Stimulated activated CD4-positive, alpha-beta T cell treated with anti-CD3 and anti-CD28 coated beads, TNF-alpha, amount 100 ng/mL, for 48 hours (primary cell): ENCODE measurements around the gene KCNMB2.
"Not testable (repeated sequence)": the region's sequence is repeated elsewhere in the genome, so short reads cannot be mapped to it uniquely, and the experiment has no call there.

ENCODE experiments used
- DNase-seq, 3 donors: peaks; one replicate each; pipeline ENCODE4 v3.0.0-alpha.2; 2020; ENCODE audit warnings: low read depth in 3 of 3

Gene KCNMB2

DNA sequence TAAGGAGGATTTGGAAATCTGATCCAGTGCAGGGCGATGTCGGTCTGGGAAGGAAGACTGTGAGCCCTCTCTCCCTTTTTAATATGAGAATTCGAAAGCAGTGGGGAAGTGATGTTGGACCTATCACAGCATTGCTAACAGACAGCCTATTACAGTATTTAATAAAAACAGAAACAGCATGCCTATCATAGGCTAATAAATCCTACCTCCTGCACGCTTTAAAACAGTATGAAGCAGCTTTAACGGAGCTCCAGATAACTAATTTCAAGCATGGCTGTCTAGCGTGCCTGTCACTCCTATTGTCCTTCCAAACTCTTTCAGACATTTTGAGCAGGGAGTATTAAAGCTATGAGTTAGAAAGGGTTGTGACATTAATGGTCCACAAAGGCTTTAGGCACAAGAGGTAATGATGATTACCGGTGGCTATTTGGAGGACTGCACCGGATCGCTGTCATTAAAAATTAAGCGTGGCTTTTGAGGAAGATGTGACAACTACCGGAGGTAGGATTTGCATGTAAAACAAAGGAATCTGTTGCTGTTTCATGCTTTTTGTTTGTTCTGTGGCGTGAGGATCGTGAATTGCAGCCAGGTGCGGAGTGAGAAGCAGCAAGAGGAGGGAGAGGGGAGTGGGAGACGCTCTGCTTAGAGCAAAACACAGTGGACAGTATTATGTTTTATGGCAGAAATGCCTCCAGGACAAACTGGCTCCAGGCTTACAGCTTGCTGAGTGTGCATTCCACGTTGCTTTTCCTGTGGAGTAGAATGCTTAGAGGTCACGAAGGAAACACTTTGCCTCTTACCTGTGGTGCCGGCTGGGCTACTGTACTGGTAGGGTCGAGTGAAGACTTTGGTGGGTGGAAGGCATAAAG, at the start of gene KCNMB2:
KCNMB2 (plus strand) TSS at position 226 of the 869 bp plus-strand sequence.
- no peak for DNase-seq

DNA sequence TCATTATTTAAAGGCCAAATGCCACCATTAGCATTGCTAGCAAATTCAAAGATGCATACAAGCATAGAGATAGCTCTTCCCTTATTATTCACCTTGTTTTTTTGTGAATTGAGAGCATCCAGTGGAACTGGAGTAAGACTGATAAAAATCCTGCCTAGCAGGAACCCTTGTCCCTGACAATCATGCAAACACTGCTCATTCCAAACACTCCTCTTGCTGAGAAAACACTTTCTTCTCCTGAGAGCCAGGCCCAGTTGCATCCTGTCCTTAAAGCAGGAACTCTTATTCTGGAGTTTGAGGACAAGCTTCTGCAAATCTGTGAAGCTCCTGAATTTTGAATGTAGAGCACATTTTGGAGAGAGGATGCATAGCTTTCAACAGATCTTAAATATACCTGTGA, 49.3 kb upstream of the KCNMB2 start:
- DNase-seq, result no peak

DNA sequence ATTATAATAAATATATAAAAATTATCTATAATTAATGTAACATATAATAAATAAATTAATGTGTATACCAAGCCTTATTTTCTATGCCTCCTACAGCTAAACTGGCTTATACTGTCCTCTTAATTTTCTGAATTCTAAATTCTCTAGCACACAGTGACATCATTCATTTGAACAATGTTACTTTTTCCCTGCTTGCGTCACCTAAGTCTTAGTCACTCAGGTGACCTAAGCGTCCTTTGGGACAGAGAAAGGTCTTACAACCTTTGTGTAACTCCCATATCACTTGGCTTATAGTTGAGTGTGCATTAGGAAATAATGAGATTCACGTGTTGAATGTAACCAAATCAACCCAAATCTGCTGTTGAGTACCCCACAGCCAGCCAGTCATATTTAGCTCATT, 48.5 kb upstream of the KCNMB2 start:
- DNase-seq, result no peak

DNA sequence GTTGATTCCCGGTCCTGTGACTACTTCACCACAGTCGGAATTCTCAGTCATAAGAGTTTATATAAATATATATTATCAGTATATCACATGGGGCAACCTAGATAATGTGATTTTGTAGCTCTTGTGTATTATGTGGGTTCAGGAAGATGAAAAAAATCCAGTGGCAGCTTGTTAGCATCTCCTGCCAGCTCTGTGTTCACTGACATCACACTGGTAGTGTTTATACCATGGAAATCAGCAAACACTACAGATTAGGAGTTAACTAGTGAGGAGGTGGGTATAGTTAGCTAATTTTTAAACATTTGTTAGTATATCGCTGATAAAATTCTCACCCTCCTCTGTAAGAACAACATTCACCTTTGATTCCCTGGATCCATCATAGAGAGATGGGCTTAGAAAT, 44.5 kb upstream of the KCNMB2 start:
- DNase-seq, result no peak

DNA sequence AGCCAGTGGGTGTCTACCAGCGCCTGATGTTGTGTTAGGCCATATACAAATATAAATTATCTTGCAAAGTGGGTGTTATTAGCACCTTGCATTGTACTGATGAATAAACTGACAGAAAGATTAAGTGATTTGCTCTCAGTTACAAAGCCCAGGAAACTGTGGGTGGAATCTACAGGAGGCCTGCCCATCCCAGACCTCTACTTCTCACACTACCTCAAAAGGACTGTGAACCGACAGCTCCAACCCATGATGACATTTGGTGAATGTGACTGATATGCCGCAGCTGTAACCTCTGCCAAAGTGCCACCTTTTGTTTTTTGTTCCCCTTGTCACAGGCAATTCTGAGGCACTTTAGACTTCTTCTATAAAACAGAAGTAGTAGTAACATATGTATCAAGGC, 43.7 kb upstream of the KCNMB2 start:
- DNase-seq, result no peak

DNA sequence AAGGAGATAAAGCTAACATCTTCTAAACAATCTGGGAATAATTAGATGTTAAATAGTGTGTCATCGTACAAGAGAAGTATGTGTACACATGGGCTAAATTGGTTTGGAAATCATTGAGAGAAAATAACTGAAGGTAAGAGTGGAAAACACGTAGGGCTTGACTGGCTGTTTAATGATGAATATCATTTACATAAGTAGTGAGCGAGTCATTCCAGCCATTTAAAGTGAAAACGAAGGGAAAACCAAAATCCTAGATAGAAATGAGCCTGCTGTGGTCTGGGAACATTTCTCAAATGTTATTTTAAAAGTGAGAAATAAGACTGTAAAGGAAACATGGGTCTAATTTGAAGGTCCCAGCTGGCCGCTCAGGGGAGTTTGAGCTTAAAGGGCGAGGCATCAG, 41.9 kb upstream of the KCNMB2 start:
- DNase-seq, result no peak

DNA sequence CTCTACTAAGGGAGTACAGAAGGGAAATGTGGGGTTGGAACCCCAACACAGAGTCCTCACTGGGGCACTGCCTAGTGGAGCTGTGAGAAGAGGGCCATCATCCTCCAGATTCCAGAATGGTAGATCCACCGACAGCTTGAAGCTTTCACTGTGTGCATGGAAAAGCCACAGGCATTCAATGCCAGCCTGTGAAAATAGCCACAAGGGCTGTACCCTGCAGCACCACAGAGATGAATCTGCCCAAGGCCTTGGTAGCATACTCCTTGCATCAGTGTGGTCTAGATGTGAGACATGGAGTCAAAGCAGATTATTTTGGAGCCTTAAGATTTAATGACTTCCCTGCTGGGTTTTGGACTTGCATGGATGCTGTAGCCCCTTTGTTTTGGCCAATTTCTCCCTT, 39.3 kb upstream of the KCNMB2 start:
- DNase-seq, result no peak

DNA sequence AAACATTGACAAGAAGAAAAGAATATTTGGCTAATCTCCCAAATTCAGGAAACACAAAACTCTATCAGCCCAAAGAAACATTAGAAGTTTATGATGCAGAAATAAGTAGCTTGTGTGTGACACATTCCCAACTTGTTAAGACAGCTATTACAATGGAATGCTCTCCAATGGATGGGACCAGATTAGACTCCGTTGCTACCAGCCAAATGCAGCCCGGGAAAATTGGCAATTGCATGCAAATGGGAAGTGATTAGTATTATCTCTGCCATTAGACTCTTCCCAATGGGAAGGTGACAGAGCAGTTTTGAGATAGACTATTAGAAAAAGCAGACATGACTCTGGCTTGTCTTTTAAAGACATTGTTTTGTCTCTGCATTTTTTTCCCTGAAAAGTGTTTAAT, 37.4 kb upstream of the KCNMB2 start:
- DNase-seq, result no peak

DNA sequence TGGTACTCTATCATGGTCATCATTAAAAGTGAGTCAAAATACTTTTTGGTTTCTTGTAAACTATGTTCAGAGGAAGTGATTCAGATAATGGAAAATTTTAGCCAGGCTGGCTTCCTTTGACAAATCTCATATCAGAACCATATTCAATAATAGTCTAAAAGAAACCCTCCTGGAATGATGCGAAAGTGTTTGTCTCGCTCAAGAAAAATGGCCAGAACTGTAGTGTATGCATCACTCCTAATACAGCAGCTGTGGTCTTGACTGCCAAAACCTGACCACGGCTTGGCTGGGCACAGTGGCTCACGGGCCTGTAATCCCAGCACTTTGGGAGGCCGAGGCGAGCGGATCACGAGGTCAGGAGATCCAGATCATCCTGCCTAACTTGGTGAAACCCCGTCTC, 35.6 kb upstream of the KCNMB2 start:
- no peak for DNase-seq

DNA sequence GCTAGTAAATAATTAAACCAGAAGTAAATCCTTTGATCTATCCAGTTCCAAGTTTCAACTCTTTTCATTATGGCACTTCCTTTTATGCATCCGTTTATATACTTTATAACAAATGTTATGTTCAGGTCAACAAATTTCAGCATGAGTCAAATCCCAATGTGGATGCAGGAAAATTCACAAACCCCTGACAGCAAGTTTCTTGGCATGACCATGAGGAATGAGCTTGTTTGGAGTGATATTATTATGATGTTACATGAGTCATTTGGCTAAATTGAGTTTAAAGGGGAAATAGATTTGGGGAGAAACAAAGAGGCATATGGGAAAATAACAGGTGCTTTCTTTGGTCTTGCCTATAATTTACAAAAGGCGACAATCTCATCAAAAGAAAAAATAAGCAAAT, 32.1 kb upstream of the KCNMB2 start:
- no peak for DNase-seq

DNA sequence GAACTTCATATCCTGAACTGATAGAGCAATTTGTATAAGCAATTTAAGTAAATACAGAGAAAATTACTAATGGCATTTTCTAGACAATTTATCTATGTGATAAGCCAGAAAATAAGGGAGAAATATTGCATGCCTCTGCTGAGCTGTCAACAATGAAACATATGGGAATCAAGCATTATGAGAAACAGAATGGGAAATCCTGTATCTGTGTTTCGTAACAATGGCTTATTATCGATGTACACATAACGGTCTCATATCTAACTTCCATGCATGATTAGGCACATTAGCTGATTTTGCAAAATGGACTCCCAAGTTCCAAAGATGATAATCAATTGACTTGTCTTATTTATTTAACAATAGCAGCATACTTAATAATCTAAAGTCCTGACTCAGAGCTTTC, 30.4 kb upstream of the KCNMB2 start:
- DNase-seq, result no peak

DNA sequence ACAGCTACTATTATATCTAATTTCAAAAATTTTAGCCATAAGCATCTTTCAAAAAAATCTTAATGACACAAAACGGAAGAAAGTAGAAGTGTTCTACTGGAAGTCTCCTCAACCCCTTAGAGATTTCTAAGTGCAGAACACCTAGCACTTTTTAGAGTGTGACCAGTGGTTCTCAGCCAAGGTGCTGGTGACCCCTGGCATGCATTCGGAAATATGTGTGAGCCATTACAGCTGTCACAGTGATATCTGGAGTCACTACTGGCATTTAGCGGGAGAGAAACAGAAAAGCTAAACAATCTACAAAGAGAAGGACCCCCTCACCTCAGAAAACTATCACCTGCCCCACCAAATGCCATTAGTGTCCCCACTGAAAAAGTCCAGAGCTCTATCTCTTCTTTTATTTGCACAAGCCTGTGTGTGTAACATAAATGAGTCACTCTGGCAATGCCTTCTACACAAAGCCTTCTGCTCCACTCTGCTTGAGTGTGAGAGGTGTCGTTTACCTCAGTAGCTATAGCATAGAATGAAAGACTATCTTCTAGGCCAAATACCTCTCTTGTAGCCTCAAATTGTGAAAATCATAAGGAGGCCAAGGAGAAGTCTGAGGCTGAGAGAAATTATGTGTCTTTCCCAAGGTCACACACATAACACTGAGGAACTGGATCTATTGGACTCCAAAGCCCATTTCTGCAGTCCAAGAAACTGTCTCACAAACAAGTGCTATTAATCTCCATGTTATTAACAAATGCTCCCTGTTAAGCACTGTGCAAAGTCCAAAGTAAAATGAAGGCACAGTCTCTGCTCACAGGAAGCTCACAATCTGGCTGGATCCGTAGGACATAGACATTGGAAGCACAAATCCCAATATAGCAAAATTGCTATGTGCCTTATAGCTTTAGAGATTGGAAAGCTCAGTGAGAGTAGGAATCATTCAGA, 28.5 kb upstream of the KCNMB2 start:
- no peak for DNase-seq

DNA sequence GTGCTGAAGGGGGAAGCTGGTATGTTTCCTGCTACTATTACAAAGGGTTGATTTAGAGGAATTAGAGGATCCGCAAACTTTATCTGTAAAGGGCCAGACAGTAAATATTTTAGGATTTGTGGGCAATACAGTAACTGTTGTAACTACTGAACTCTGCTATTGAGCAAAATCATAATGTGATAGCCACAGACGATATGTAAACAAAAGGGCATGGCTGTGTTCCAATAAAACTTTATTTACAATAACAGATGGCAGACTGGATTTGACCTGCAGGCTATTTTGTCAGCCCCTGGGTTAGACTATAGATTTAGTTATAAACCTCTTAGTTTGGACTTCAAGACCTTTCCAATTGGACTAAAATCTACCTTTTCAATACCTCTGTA, 27.8 kb upstream of the KCNMB2 start:
- DNase-seq, result no peak

DNA sequence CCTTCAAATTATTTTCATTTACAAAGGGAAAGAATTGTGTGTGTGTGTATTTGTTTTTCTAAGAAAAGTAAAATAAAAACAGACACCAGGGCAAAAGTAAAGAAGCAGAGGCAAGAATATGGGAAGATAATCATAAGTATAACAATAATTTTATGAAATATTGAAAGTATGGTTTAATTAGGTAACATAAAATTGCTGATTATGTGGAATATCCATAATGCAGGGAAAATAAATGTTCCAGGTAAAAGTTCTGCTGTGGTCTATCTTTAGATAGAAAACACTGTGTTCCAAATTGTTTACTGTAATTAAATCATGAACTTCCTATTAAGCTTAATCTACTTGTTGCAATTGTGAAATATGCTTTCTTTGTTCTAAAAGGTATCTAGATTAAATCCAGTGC, 25.7 kb upstream of the KCNMB2 start:
- DNase-seq, result no peak

DNA sequence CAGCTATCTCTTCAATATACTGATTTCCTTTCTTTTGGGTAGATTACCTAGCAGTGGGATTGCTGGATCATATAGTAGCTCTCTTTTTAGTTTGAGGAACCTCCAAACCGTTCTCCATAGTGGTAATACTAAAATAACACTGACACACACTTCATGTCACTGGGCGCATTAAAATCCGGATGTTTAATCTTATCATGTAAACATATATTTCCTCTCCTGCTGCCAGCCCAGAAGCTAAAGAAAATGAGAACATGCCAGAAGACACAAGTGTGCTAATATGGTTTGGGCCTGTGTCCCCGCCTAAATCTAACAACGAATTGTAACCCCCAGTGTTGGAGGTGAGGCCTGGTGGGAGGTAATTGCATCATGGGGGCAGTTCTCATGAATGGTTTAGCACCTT, 23.6 kb upstream of the KCNMB2 start:
- no peak for DNase-seq

DNA sequence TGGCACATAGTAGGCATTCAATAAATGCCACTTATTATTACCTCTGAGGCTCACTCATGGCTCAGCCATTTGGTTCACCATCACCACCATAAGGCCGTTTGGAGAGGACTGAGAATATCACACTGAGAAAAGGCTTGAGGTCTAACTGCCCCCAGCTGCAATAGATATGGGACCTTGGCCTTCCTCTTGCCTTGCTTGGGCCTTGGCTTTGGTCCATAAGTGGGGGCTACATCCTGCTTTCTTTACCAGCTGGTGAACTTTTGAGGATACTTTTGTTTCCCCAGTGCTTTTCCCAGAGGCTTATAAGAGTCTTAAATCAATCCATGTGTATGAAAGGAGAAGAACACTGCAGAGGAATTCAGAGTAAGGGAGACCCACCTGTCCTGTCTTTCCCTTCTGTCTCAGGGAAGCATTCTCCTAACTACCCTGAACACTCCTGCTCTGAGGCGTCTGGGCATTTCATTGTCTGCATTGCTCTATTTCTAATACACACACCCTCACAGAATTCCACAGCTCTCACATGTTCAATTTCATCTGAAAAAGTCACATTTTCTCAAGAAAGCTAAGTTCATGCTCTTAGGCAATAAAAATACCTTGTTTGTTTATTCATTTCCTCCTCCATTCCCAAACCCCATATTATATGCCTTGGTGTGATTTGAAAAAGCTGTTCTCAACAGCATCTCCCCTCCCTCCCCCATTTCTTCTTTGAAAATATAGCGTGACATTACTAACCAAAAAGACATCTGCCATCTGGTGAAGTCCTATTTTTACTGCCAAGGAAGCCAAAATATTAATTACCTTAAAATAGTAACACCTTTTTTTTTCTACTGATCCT, 22.5 kb upstream of the KCNMB2 start:
- DNase-seq, result no peak

DNA sequence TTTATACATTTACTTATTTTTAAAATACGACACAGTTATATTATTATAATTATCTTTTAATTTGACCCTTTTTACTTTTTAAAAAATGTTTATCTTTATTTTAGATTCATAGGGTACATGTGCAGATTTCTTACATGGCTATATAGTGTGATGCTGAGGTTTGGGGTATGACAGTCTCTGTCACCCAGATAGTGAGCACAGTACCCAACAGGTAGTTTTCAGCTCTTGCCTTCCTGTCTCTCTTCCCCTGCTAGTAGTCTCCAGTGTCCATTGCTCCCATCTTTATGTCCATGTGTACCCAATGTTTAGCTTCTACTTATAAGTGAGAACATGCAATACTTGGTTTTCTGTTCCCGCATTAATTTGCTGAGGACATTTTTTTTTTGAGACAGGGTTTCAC, 21.8 kb upstream of the KCNMB2 start:
- no peak for DNase-seq

DNA sequence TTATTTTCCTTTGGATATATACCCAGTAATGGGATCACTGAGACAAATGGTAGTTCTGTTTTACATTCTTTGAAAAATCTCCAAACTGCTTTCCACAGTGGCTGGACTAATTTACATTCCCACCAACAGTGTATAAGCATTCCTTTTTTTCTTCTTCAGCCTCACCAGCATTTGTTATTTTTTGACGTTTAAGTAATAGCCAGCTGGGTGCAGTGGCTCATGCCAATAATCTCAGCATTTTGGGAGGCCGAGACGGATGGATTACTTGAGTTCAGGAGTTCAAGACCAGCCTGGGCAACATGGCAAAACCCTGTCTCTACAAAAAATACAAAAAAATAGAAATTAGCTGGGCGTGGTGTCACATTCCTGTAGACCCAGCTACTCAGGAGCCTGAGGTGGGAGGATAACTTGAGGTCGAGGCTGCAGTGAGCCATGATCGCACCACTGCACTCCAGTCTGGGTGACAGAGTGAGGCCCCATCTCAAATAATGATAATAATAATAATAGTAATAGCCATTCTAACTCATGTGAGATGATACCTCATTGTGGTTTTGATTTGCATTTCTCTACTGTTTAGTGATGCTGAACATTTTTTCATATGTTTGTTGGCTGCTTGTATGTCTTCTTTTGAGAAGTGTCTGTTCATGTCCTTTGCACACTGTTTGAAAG, 21.0 kb upstream of the KCNMB2 start:
- DNase-seq, result not testable (repeated sequence)

DNA sequence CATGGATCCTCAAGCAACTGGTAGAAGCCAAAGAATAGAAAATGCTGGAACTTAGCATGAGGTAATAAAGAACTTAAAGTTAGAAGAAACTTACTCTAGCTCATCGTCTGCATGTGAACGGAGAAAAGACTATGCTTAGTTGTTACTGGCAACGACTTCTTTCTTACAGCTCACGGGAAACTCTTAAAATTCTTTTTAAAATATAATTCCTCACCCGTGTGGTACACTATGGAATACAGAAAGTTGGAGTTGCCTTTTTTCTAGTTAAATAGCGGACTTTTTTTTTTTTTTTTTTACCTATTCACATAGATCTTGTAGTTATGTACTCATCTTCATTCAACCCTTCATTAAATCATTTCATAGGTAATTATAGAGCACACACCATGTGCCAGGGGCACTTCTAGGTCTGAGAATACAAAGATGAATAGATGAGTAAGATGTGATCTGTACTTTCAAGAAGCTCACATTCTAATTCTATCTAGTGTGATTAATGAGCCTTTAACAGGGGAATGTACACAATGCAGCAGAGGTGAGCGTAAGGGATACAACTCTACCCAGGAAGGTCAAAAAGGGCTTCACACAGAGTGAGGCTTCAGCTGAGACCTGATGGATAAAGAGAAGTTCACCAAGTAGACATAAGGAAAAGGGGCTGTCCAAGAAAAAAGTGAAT, 18.4 kb upstream of the KCNMB2 start:
- DNase-seq, result no peak

DNA sequence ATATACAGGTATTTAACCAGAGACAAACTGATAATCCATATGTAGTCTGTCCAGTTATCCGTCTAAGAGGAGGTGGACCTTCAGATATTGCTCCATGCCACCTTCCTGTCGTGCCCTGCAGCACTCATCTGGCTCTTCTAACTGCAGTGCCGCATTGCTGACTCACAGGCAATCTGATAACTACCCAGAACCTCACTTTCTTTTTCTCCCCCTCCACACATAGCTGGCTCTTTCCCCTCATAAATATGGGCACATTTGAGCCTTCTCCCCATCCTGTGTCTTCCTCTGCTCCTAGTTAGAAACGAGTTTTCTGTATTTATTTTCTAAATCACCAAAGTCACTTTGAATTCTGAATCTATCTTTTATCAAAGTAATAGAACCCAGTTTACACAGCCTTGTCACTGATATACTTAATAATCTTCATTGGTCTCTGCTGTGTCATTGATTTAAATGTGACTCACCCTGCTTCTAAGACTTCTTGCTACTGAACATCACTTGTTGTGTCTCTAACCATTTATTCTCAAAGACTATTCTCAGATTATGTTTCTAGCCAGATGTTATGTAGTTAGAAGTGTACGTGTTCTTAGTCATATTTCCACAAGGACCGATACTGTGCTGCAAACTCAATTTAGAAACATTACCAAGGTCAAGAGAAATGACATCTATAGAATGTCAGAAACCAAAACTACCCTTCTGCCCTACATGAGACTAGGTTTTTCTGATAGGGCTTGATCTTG, 17.4 kb upstream of the KCNMB2 start:
- no peak for DNase-seq
